Fibroblast of lung (primary cell): ENCODE measurements around the gene RNMT. TPM values are rescaled to one million over a fixed set of nuclear protein-coding genes. Genes with fewer than 3 reads are reported as not detected.

Experiments
- DNase-seq, 2 donors: peaks; one replicate each; pipeline versions ENCODE4 v3.0.0 to v3.0.0-alpha.2; 2010; ENCODE audit warnings: low read depth in 2 of 2
- H2AFZ ChIP-seq: 2 replicates; pipeline ENCODE4 v1.5.1; 2012; ENCODE audit warnings: low read length, control low read depth, inconsistent platforms
- H3K27ac ChIP-seq: 2 replicates; pipeline ENCODE4 v1.5.1; 2011; ENCODE audit warnings: low read length, control low read depth; ENCODE audit not compliant: insufficient read depth
- H3K27me3 ChIP-seq: 2 replicates; pipeline ENCODE4 v1.5.1; 2011; ENCODE audit warnings: mild to moderate bottlenecking, low read length; ENCODE audit not compliant: control insufficient read depth, insufficient read depth
- H3K36me3 ChIP-seq: 2 replicates; pipeline ENCODE4 v1.5.1; 2011; ENCODE audit warnings: low read length; ENCODE audit not compliant: control insufficient read depth, insufficient read depth
- H3K4me1 ChIP-seq: 2 replicates; pipeline ENCODE4 v1.5.1; 2011; ENCODE audit warnings: low read length; ENCODE audit not compliant: control insufficient read depth, insufficient read depth; ENCODE audit errors: extremely low read depth
- H3K4me2 ChIP-seq: 2 replicates; pipeline ENCODE4 v1.5.1; 2011; ENCODE audit warnings: low read length, control low read depth; ENCODE audit not compliant: insufficient read depth; ENCODE audit errors: extremely low read depth
- H3K4me3 ChIP-seq, 4 experiments: fragments of 200-600 bp in 1 of 4; sonication (generic) in 1 of 4; replicated peaks in 1 of 4; 2 replicates each; pipeline ENCODE4 v1.5.1; 2011 to 2016; ENCODE audit warnings: low read length in 4 of 4, low read depth in 3 of 4, mild to moderate bottlenecking in 3 of 4, control low read depth in 2 of 4, inconsistent platforms in 1 of 4, mixed read lengths in 1 of 4; ENCODE audit not compliant: insufficient read depth in 1 of 4; ENCODE audit errors: control extremely low read depth in 1 of 4
- H3K79me2 ChIP-seq: 2 replicates; pipeline ENCODE4 v1.5.1; 2012; ENCODE audit warnings: mild to moderate bottlenecking, low read length, inconsistent platforms; ENCODE audit not compliant: control insufficient read depth, insufficient read depth
- H3K9ac ChIP-seq: 2 replicates; pipeline ENCODE4 v1.5.1; 2011; ENCODE audit warnings: mild to moderate bottlenecking, low read length, control low read depth; ENCODE audit not compliant: insufficient read depth
- H3K9me3 ChIP-seq: 2 replicates; pipeline ENCODE4 v1.5.1; 2012; ENCODE audit warnings: low read depth, low read length; ENCODE audit not compliant: control insufficient read depth, insufficient read depth
- H4K20me1 ChIP-seq: 2 replicates; pipeline ENCODE4 v1.5.1; 2011; ENCODE audit warnings: low read length; ENCODE audit not compliant: control insufficient read depth, insufficient read depth; ENCODE audit errors: extremely low read depth
- EZH2 ChIP-seq: IDR thresholded peaks from 2 replicates; pipeline ENCODE4 v1.5.1; 2012; ENCODE audit warnings: low read length, control low read depth, mild to moderate bottlenecking; ENCODE audit errors: missing control alignments
- polyA plus RNA-seq, 2 donors: library from polyadenylated mRNA; depleted of rRNA in 1 of 2; stranded (reverse) in 1 of 2; unstranded in 1 of 2; fragments of >200 nt; gene quantifications; 2 replicates each; pipeline ENCODE4 v1.2.1, GENCODE V29; 2011 to 2012; ENCODE audit warnings: missing spikeins in 1 of 2
- total RNA-seq: library from RNA; depleted of rRNA; stranded (reverse); fragments of >200 nt; gene quantifications from 2 replicates; pipeline ENCODE4 v1.2.1, GENCODE V29; 2014
- TF ChIP-seq, protein P1 (sequence below), 2 donors: IDR thresholded peaks in 1 of 2; conservative IDR thresholded peaks in 1 of 2; 1 replicate in 1 of 2; 2 replicates in 1 of 2; pipeline ENCODE4 v1.5.1; 2011 to 2012; ENCODE audit warnings: low read length in 2 of 2, control low read depth in 1 of 2, inconsistent platforms in 1 of 2, low read depth in 1 of 2, mild to moderate bottlenecking in 1 of 2

Gene RNMT
- total and polyA plus RNA-seq, 2 donors (not counting 1 experiment from before 2014, with no cell fraction given): 17.2 to 18.2 TPM

GRCh38 chr18:13703899-13704298, 22.6 kb upstream of the RNMT start:
- Histone ChIP-seq H3K4me1 (no peaks in the 10 kb centered on the region), H3K36me3 (no peaks in the 10 kb centered on the region), H4K20me1 (no peaks in the 10 kb centered on the region), H3K4me2 (no peak overlapping the region), H3K27ac (no peak overlapping the region), H3K4me3 (no peak overlapping the region), H2AFZ (no peak overlapping the region), H3K79me2 (no peaks in the 10 kb centered on the region), H3K9me3 (no peaks in the 10 kb centered on the region), H3K9ac (no peak overlapping the region), H3K27me3 (no peaks in the 10 kb centered on the region)
- TF ChIP-seq, protein P1, sequence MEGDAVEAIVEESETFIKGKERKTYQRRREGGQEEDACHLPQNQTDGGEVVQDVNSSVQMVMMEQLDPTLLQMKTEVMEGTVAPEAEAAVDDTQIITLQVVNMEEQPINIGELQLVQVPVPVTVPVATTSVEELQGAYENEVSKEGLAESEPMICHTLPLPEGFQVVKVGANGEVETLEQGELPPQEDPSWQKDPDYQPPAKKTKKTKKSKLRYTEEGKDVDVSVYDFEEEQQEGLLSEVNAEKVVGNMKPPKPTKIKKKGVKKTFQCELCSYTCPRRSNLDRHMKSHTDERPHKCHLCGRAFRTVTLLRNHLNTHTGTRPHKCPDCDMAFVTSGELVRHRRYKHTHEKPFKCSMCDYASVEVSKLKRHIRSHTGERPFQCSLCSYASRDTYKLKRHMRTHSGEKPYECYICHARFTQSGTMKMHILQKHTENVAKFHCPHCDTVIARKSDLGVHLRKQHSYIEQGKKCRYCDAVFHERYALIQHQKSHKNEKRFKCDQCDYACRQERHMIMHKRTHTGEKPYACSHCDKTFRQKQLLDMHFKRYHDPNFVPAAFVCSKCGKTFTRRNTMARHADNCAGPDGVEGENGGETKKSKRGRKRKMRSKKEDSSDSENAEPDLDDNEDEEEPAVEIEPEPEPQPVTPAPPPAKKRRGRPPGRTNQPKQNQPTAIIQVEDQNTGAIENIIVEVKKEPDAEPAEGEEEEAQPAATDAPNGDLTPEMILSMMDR (conservative IDR thresholded peaks at IDR 0.05 in 1 of 2, IDR thresholded peaks at IDR 0.05 in 1 of 2; ENCODE audit: low read depth in 1 of 2, low read length in 2 of 2): no peak
- TF ChIP-seq EZH2: no peak
- peak; percentile 23 to 31 for DNase-seq

- Histone ChIP-seq H3K79me2 (peaks cover 14% of the 10 kb centered on the region), H3K9me3 (no peaks in the 10 kb centered on the region), H3K36me3 (no peaks in the 10 kb centered on the region), H3K27ac (no peak overlapping the region), H3K4me3 (no peak overlapping the region), H3K27me3 (no peaks in the 10 kb centered on the region), H3K4me2 (no peak overlapping the region), H3K4me1 (no peaks in the 10 kb centered on the region), H2AFZ (no peak overlapping the region), H3K9ac (no peak overlapping the region), H4K20me1 (no peaks in the 10 kb centered on the region)
- TF ChIP-seq, protein P1 (conservative IDR thresholded peaks at IDR 0.05 in 1 of 2, IDR thresholded peaks at IDR 0.05 in 1 of 2; ENCODE audit: low read depth in 1 of 2, low read length in 2 of 2): no peak
- DNase-seq: peak; percentile 12 to 75
Observed at GRCh38 chr18:13710414-13710831, 16.1 kb upstream of the RNMT start.

- no peaks in the 10 kb centered on the region for H4K20me1 ChIP-seq
- no peaks in the 10 kb centered on the region for H3K4me1 ChIP-seq
- no peaks in the 10 kb centered on the region for H3K27me3 ChIP-seq
- no peak overlapping the region for H2AFZ ChIP-seq
- H3K4me2 ChIP-seq: no peak overlapping the region
- no peak overlapping the region for H3K9ac ChIP-seq
- H3K9me3 ChIP-seq: no peaks in the 10 kb centered on the region
- peaks cover 20% of the 10 kb centered on the region for H3K79me2 ChIP-seq
- no peak overlapping the region for H3K27ac ChIP-seq
- DNase-seq: no peak
- H3K36me3 ChIP-seq: no peaks in the 10 kb centered on the region
- no peak overlapping the region for H3K4me3 ChIP-seq
- TF ChIP-seq, protein P1 (conservative IDR thresholded peaks at IDR 0.05 in 1 of 2, IDR thresholded peaks at IDR 0.05 in 1 of 2; ENCODE audit: low read depth in 1 of 2, low read length in 2 of 2): no peak
- TF ChIP-seq EZH2: no peak
Observed at GRCh38 chr18:13712400-13713131, 13.9 kb upstream of the RNMT start.
